ENCODE measurements around the gene SPG11.
"Not testable (repeated sequence)": the region's sequence is repeated elsewhere in the genome, so short reads cannot be mapped to it uniquely, and the experiment has no call there.

SPG11 gene

GRCh38 chr15:44682211-44682610 lies 18.7 kb upstream of the SPG11 start:
- peak; percentile 24 for DNase-seq (ENCODE audit: low spot score)

GRCh38 chr15:44676676-44677075 lies 13.2 kb upstream of the SPG11 start:
- peak; percentile 34 for DNase-seq (ENCODE audit: low spot score)

GRCh38 chr15:44675911-44676310 lies 12.4 kb upstream of the SPG11 start:
- DNase-seq (ENCODE audit: low spot score): no peak

- DNase-seq (ENCODE audit: low spot score): no peak
Observed at GRCh38 chr15:44673639-44674038, 10.2 kb upstream of the SPG11 start.

GRCh38 chr15:44670087-44670950 lies 6.9 kb upstream of the SPG11 start:
- no peak for DNase-seq (ENCODE audit: low spot score)

- DNase-seq (ENCODE audit: low spot score): no peak
Observed at GRCh38 chr15:44668921-44669320, 5.5 kb upstream of the SPG11 start.

GRCh38 chr15:44667039-44667360 lies 3.5 kb upstream of the SPG11 start:
- DNase-seq (ENCODE audit: low spot score): no peak

GRCh38 chr15:44666210-44667038 lies 3.0 kb upstream of the SPG11 start:
- no peak for DNase-seq (ENCODE audit: low spot score)

- peak; percentile 89 for DNase-seq (ENCODE audit: low spot score)
Observed at GRCh38 chr15:44662478-44663409, 718 bp downstream of the SPG11 start.

GRCh38 chr15:44661576-44661975 lies 1.9 kb downstream of the SPG11 start:
- DNase-seq (ENCODE audit: low spot score): no peak

- no peak for DNase-seq (ENCODE audit: low spot score)
Observed at GRCh38 chr15:44659056-44659455, 4.4 kb downstream of the SPG11 start.

GRCh38 chr15:44657378-44657777 lies 6.1 kb downstream of the SPG11 start:
- no peak for DNase-seq (ENCODE audit: low spot score)

- DNase-seq (ENCODE audit: low spot score): no peak
Observed at GRCh38 chr15:44656913-44657312, 6.5 kb downstream of the SPG11 start.

- DNase-seq (ENCODE audit: low spot score): no peak
Observed at GRCh38 chr15:44656298-44656697, 7.2 kb downstream of the SPG11 start.

GRCh38 chr15:44654858-44655257 lies 8.6 kb downstream of the SPG11 start:
- no peak for DNase-seq (ENCODE audit: low spot score)

- DNase-seq (ENCODE audit: low spot score): no peak
Observed at GRCh38 chr15:44647637-44648036, 15.8 kb downstream of the SPG11 start.

GRCh38 chr15:44647036-44647435 lies 16.4 kb downstream of the SPG11 start:
- peak; percentile 38 for DNase-seq (ENCODE audit: low spot score)

GRCh38 chr15:44646460-44646859 lies 17.0 kb downstream of the SPG11 start:
- no peak for DNase-seq (ENCODE audit: low spot score)

- DNase-seq (ENCODE audit: low spot score): no peak
Observed at GRCh38 chr15:44641651-44642050, 21.8 kb downstream of the SPG11 start.

- DNase-seq (ENCODE audit: low spot score): no peak
Observed at GRCh38 chr15:44636976-44637375, 26.5 kb downstream of the SPG11 start.

- peak; percentile 60 for DNase-seq (ENCODE audit: low spot score)
Observed at GRCh38 chr15:44633603-44634002, 29.9 kb downstream of the SPG11 start.

- DNase-seq (ENCODE audit: low spot score): not testable (repeated sequence)
Observed at GRCh38 chr15:44625286-44625685, 38.2 kb downstream of the SPG11 start.
